Kidney (tissue), 14 donors: ENCODE results near the gene MYOCOS. TPM values are rescaled to one million over a fixed set of nuclear protein-coding genes. Genes with fewer than 3 reads are reported as not detected.
"Not testable (repeated sequence)": the region's sequence is repeated elsewhere in the genome, so short reads cannot be mapped to it uniquely, and the experiment has no call there.

Source experiments
- DNase-seq, 5 donors: peaks; one replicate each; pipeline ENCODE4 v3.0.0-alpha.2; 2013 to 2020
- FAIRE-seq: peaks from 2 replicates; lab custom pipeline; 2012; peaks lifted over from hg19 to GRCh38; lab: Jason Lieb, UNC
- H3K27ac ChIP-seq, 2 donors: one replicate each; pipeline ENCODE4 v1.7.0; 2013; ENCODE audit warnings: low read depth in 2 of 2, low read length in 2 of 2, inconsistent platforms in 1 of 2
- H3K27me3 ChIP-seq: one replicate; pipeline ENCODE4 v1.7.1; 2013; ENCODE audit warnings: low read length, inconsistent platforms; ENCODE audit not compliant: control insufficient read depth, insufficient read depth
- H3K36me3 ChIP-seq, 3 donors: one replicate each; pipeline versions ENCODE4 v1.7.0 to v1.7.1; 2013; ENCODE audit warnings: low read length in 3 of 3, control low read depth in 1 of 3, inconsistent platforms in 1 of 3; ENCODE audit not compliant: insufficient read depth in 3 of 3, control insufficient read depth in 2 of 3
- H3K4me1 ChIP-seq, 3 donors: one replicate each; pipeline versions ENCODE4 v1.7.0 to v1.7.1; 2013; ENCODE audit warnings: low read length in 3 of 3, inconsistent platforms in 1 of 3, low read depth in 1 of 3; ENCODE audit not compliant: control insufficient read depth in 2 of 3, insufficient read depth in 2 of 3
- H3K4me3 ChIP-seq, 3 donors: one replicate each; pipeline versions ENCODE4 v1.7.0 to v1.8.1; 2013; ENCODE audit warnings: low read length in 3 of 3, control low read depth in 1 of 3, inconsistent platforms in 1 of 3
- H3K9ac ChIP-seq, 3 donors: one replicate each; pipeline versions ENCODE4 v1.7.0 to v1.7.1; 2013; ENCODE audit warnings: low read length in 3 of 3, control low read depth in 1 of 3, inconsistent platforms in 1 of 3
- H3K9me3 ChIP-seq, 3 donors: one replicate each; pipeline versions ENCODE4 v1.7.0 to v1.7.1; 2013; ENCODE audit warnings: low read length in 3 of 3, control low read depth in 1 of 3, inconsistent platforms in 1 of 3; ENCODE audit not compliant: control insufficient read depth in 2 of 3, insufficient read depth in 1 of 3
- CTCF ChIP-seq: IDR thresholded peaks from 3 replicates; pipeline ENCODE4 v1.5.1; 2012; ENCODE audit warnings: mild to moderate bottlenecking, moderate library complexity, borderline replicate concordance; ENCODE audit not compliant: insufficient read depth; ENCODE audit errors: extremely low read depth
- intact Hi-C: fragments of 100-400 bp; cut with DNase I; formaldehyde crosslinking; loops from one replicate; pipeline ENCODE4 v1.11.1; 2022
- polyA plus RNA-seq: library from polyadenylated mRNA; stranded (reverse); fragments of 350-450 nt; fragmentation: Illumina TruSeq; extraction: RNeasy Lipid Tissue Mini Kit (QIAGEN cat#74804); gene quantifications from one replicate; pipeline ENCODE4 v1.2.3, GENCODE V29; 2014; ENCODE audit warnings: low read depth, low replicate concordance; ENCODE audit not compliant: insufficient read depth
- total RNA-seq: library from RNA; stranded (reverse); fragmentation: NEBNext Ultra II Directional; extraction: Animal tissue kit (Norgen Biotek cat#: 25700); gene quantifications from one replicate; pipeline ENCODE4 v1.2.1, GENCODE V29; 2021
- donor health status: control.
- donor health status: control.
- donor health status: control.
- donor health status: control.
- donor health status: control.
- donor health status: DM: yes; HTN: yes; CAD: no.
- donor health status: Normal renal cell carcinoma (clear cell type).

The MYOCOS gene
- total and polyA plus RNA-seq, 2 donors from 2014 or later = 0.54 TPM

- Histone ChIP-seq H3K27me3 (no peaks in the 10 kb centered on the region), H3K36me3 (no peaks in the 10 kb centered on the region), H3K9ac (no peak overlapping the region), H3K4me1 (no peaks in the 10 kb centered on the region), H3K27ac (no peak overlapping the region), H3K4me3 (no peak overlapping the region), H3K9me3 (no peaks in the 10 kb centered on the region)
- intact Hi-C loops = no loop called here
- no peak for TF ChIP-seq CTCF
- DNase-seq (no peak), FAIRE-seq (no peak)
Measured at GRCh38 chr1:171611306-171611705, 10.7 kb upstream of the MYOCOS start.

GRCh38 chr1:171613282-171613681 is 8.8 kb upstream of the MYOCOS start:
- no peak for FAIRE-seq
- no peaks in the 10 kb centered on the region for H3K27me3 ChIP-seq
- no peaks in the 10 kb centered on the region for H3K36me3 ChIP-seq
- intact Hi-C loops = no loop called here
- H3K4me3 ChIP-seq = no peak overlapping the region
- H3K9me3 ChIP-seq = no peaks in the 10 kb centered on the region
- no peak overlapping the region for H3K27ac ChIP-seq
- no peaks in the 10 kb centered on the region for H3K4me1 ChIP-seq
- no peak for TF ChIP-seq CTCF
- DNase-seq = no peak
- H3K9ac ChIP-seq = no peak overlapping the region

GRCh38 chr1:171615122-171615906 is 6.7 kb upstream of the MYOCOS start:
- FAIRE-seq, intact Hi-C loops: not testable (repeated sequence)

GRCh38 chr1:171616586-171616985 is 5.5 kb upstream of the MYOCOS start:
- no peak overlapping the region for H3K4me3 ChIP-seq
- no peak for FAIRE-seq
- DNase-seq = no peak
- no peak overlapping the region for H3K9ac ChIP-seq
- no peaks in the 10 kb centered on the region for H3K36me3 ChIP-seq
- TF ChIP-seq CTCF = no peak
- H3K4me1 ChIP-seq = no peaks in the 10 kb centered on the region
- no peaks in the 10 kb centered on the region for H3K27me3 ChIP-seq
- intact Hi-C loops = no loop called here
- no peak overlapping the region for H3K27ac ChIP-seq
- no peaks in the 10 kb centered on the region for H3K9me3 ChIP-seq

More at GRCh38 chr1:171615122-171615906, 6.7 kb upstream of the MYOCOS start:
- H3K4me1 ChIP-seq, H3K9ac ChIP-seq, H3K4me3 ChIP-seq, H3K36me3 ChIP-seq, DNase-seq, H3K9me3 ChIP-seq, H3K27me3 ChIP-seq: not testable (repeated sequence)
- peak overlapping the region in 1 of 2 donors; percentile 38 for H3K27ac ChIP-seq
